T-helper 1 cell treated with Interleukin-12 subunit alpha and Interleukin-12 subunit beta and Interleukin-4 antibody, amounts not matched to agents 30 ng/mL and 1 ng/mL, for 36 hours (primary cell): ENCODE results near the gene BPHL. TPM values are rescaled to one million over a fixed set of nuclear protein-coding genes. Genes with fewer than 3 reads are reported as not detected.
"Not testable (repeated sequence)": the region's sequence is repeated elsewhere in the genome, so short reads cannot be mapped to it uniquely, and the experiment has no call there.

ENCODE experiments used
- intact Hi-C: fragments of 100-400 bp; cut with micrococcal nuclease; formaldehyde crosslinking; loops from one replicate; pipeline ENCODE4 v1.15.1; 2024
- total RNA-seq: library from RNA; stranded (reverse); gene quantifications from 2 replicates; pipeline ENCODE4 v1.2.3, GENCODE V29; 2022

BPHL gene
- total RNA-seq, 1 donor from 2014 or later: 8.9 TPM

GRCh38 chr6:3155416-3155815 lies 36.9 kb downstream of the BPHL start:
- intact Hi-C loops: loop anchor here (5.0 kb wide), 1 partner anchor 1622 kb away; the partner anchor contains the start of gene CDYL

DNA sequence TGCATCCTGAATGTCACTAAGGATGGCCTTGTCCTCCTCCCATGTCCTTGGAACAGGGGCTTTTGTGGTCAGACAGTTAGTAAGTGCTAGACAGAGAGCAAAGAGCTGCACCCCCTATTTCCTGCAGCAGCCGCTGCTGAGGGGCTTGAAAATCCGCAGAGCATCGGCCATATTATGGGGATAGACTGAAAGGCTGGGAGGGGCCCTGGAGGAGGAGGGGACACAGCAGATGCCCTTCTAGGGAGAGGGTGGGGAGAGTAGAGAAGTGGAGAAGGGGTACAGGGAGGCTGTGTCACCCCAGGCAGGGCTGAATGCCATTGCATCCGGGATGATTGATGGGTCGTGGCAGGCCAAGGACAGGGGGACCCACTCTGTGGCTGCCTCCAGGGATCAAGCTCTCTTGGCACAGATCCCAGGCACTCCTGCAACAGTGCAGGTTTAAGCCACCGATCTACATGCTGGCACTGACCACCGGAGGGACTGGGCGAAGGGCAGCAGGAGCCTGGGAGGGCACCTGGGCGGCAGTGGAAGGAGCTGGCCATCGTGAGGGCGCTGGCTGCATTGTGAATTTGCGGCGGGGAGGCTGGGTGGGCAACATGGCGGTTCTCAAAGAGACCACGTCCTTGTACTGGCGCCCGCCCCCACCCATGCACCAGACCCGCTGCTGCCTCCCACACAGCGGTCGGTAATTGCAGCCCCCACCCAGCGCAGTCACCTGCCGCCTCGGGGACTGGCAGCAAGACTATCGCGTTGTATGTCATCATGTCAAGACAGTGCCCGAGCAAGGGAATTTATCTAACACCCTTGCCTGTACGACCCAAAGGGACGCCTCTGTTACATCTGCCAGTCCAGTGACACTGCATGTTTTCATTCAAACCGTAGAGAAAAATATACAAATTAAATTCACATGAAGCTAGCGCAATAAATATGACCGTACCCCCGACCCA lies 37.9 kb downstream of the BPHL start:
- intact Hi-C loops: loop anchor here (1.0 to 5.0 kb wide), 11 partner anchors 24 to 1621 kb away; partner anchors contain the start of genes BPHL, CDYL, NQO2 and WRNIP1

DNA sequence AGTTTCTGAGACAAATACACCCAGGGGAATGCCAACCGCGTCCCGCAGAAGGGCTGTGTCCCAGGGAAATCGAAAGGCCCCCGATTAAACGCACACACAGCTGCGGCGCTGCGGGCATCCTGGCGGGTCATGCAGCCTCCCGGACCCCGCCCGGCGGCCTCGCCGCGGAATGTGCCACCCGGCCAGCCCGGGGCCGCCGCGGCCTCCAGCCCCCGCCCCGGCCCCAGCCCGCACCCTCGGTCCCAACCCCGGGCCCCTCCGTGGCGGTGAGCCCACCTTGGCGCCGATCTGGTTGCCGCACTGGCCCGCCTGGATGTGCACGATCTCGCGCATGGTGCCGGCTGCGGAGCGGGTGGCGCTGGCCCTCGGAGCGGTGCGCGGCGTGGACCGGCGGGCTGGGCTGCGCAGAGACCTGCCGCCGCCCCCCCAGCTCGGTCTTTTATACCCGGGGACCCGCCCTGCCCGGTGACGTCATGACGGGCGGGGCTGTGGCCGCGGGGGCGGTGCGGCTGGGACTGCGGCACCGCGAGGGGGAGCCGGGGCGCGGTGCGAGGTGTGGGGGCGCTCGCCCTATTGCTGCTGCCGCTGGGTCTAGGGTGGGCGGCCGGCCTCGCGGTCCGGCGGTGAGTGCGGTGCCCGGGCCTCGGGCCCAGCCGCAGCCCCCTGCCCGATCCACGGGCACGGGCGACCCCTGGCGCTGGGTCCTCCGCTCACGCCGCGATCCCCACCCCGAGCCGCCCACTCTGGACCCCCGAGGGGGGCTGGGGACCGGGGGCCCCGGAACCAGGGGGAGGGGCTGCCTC lies 38.8 kb downstream of the BPHL start, which contains the start of gene TUBB2A:
TSS of gene TUBB2A (minus strand) at position 414 of the 803 bp plus-strand sequence. CDS start at position 333, 81 bp downstream.
- intact Hi-C loops: loop anchor here (1.0 to 5.0 kb wide), 10 partner anchors 31 to 1620 kb away; partner anchors contain the start of genes BPHL, CDYL, NQO2 and WRNIP1

- intact Hi-C loops: loop anchor here (5.0 kb wide), 2 partner anchors 977 to 1617 kb away; partner anchors contain the start of genes CDYL and ECI2
These were observed 41.6 kb downstream of the BPHL start for GRCh38 chr6:3159805-3160781.

- intact Hi-C loops: loop anchor here (5.0 kb wide), 1 partner anchor 975 kb away; the partner anchor contains the start of gene ECI2
These were observed 43.6 kb downstream of the BPHL start for GRCh38 chr6:3162067-3162497.

GRCh38 chr6:3162565-3163247 lies 44.2 kb downstream of the BPHL start:
- intact Hi-C loops: loop anchor here (1.0 to 5.0 kb wide), 2 partner anchors 68 to 975 kb away; partner anchors contain the start of gene ECI2

DNA sequence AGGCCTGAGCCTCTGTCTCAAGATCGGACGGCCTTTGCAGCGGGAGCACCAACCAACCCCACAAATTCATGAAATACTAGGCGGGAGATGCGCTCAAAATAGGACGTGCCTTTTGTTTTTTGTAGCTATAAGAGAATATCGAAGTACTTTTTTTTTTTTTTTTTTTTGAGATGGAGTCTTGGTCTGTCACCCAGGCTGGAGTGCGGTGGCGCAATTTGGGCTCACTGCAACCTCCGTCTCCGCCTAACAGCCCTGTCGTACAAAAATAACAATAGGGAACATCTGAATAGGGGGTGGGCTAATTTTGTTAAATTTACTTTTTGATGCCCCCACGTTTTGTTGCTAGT lies 44.7 kb downstream of the BPHL start:
- intact Hi-C loops: loop anchor here (1.0 to 5.0 kb wide), 2 partner anchors 67 to 974 kb away; partner anchors contain the start of gene ECI2

DNA sequence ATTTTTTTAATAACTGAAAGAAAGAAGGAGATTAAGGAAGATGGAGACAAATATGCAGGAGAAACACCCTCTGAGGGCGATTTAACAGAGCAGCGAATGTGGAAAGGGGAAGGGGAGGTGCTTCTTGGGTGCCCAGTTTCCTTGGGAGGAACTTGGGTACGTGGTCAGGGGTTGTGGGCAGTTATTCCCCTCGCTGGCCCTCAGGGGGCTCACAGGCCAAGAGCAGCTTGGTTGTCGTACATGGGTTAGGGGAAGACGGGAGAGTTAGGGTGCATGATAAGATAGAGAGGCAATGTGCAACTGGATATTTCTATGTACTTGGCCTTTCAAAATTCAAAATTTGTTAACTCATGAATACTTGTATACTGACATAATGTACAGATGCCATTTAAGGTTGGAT lies 45.9 kb downstream of the BPHL start:
- intact Hi-C loops: loop anchor here (5.0 kb wide), 1 partner anchor 973 kb away; the partner anchor contains the start of gene ECI2

GRCh38 chr6:3165631-3166534 lies 47.4 kb downstream of the BPHL start:
- intact Hi-C loops: no loop called here

GRCh38 chr6:3166535-3167225 lies 48.2 kb downstream of the BPHL start:
- intact Hi-C loops: not testable (repeated sequence)

GRCh38 chr6:3168046-3168445 lies 49.5 kb downstream of the BPHL start:
- intact Hi-C loops: not testable (repeated sequence)

DNA sequence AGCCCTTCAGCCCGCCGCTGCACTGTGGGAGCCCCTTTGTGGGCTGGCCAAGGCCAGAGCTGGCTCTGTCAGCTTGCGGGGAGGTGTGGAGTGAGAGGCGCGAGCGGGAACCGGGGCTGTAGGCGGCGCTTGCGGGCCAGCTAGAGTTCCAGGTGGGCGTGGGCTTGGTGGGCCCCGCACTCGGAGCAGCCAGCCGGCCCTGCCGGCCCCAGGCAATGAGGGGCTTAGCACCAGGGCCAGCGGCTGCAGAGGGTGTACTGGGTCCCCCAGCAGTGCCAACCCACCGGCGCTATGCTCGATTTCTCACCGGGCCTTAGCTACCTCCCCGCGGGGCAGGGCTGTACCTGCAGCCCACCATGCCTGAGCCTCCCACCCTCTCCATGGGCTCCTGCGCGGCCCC lies 52.2 kb downstream of the BPHL start:
- intact Hi-C loops: not testable (repeated sequence)

DNA sequence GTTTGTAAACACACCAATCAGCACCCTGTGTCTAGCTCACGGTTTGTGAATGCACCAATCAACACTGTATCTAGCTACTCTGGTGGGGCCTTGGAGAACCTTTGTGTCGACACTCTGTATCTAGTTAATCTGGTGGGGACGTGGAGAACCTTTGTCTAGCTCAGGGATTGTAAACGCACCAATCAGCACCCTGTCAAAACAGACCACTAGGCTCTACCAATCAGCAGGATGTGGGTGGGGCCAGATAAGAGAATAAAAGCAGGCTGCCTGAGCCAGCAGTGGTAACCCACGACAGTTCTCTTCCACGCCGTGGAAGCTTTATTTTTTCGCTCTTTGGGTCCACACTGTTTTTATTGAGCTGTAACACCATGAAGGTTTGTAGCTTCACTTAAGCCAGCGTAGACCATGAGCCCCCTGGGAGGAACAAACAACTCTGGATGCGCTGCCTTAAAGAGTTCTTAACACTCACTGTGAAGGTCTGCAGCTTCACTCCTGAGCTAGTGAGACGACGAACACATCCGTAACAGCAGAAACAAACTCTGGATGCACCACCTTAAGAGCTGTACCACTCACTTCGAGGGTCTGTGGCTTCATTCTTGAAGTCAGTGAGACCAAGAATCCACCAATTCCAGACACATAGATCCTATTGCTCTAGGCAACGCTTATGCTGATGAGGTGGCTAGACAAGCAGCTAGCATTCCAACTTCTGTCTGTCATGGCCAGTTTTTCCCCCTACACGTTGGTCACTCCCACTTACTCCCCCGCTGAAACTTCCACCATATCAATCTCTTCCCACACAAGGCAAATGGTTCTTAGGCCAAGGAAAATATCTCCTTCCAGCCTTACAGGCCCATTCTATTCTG lies 53.0 kb downstream of the BPHL start:
- intact Hi-C loops: not testable (repeated sequence)

DNA sequence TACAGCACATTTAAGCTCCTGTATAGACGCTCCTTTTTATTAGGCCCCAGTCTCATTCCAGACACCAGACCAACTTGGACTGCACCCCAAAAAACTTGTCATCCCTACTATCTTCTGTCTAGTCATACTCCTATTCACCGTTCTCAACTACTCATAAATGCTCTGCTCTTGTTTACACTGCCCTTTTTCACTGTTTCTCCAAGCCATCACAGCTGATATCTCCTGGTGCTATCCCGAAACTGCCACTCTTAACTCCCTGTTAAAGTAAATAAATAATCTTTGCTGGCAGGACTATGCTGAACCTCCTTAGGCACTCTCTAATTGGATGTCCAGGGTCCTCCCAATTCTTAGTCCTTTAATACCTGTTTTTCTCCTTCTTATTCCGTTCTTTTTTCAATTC lies 54.3 kb downstream of the BPHL start:
- intact Hi-C loops: not testable (repeated sequence)

GRCh38 chr6:3173636-3174089 lies 55.2 kb downstream of the BPHL start:
- intact Hi-C loops: not testable (repeated sequence)

GRCh38 chr6:3175715-3176402 lies 57.3 kb downstream of the BPHL start:
- intact Hi-C loops: no loop called here
